ENCODE results near the gene ITGB8.

Gene ITGB8

DNA sequence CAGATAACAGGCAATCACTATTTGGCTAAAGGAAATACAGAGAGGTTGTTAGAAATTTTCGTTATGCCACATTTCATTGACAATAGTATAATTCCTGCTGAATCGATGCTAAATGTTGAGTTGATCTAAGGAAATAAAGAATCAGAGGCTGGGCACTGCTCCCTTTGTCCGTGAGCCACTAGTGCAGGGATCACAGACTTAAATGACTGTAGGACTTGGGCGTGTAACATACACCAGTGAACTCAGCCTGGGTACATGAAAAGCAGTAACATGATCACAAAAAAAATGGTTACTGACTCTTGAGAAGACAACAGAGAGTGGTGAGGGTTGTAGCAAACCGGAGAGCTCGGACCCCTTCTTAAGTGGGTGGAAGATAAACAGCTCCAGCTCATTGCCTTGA is 11.8 kb upstream of the ITGB8 start:
- Histone ChIP-seq H3K4me1 (ENCODE audit: control insufficient read depth in 2 of 2, insufficient read depth in 2 of 2, low read length in 2 of 2) (peaks cover 0 to 3% of the 10 kb centered on the region in 2 donors), H3K27ac (ENCODE audit: low read depth in 2 of 2, low read length in 2 of 2) (no peak overlapping the region), H3K9me3 (ENCODE audit: control insufficient read depth in 2 of 2, low read length in 2 of 2) (no peaks in the 10 kb centered on the region), H3K36me3 (ENCODE audit: control insufficient read depth in 2 of 2, insufficient read depth in 2 of 2, low read length in 2 of 2) (no peaks in the 10 kb centered on the region), H3K9ac (ENCODE audit: low read depth in 1 of 2, low read length in 2 of 2) (no peak overlapping the region), H3K27me3 (ENCODE audit: control insufficient read depth in 2 of 2, insufficient read depth in 2 of 2, low read length in 2 of 2) (no peaks in the 10 kb centered on the region), H3K4me3 (ENCODE audit: low read length in 2 of 2) (no peak overlapping the region)

DNA sequence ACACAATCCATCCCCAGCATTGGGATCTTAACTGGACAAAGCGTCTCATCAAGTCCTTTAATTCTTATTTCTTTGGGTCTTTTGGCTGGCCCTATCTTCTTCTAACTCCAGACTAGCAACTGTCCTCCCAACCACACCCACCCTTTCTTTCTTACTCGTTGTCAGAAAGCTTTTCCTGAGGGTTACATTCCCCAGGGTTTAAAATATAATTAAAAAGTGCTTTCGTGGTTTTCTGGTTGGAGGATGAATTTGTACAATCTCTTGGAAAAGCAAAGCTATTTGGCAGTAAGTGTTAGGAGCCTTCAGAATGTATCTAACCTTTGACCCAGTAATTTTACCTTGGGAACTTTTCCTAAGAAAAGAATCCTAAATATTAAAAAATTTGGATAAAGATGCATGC is 10.4 kb upstream of the ITGB8 start:
- no peaks in the 10 kb centered on the region for H3K9me3 ChIP-seq (ENCODE audit: control insufficient read depth in 2 of 2, low read length in 2 of 2)
- peaks cover 0 to 3% of the 10 kb centered on the region in 2 donors for H3K4me1 ChIP-seq (ENCODE audit: control insufficient read depth in 2 of 2, insufficient read depth in 2 of 2, low read length in 2 of 2)
- no peak overlapping the region for H3K4me3 ChIP-seq (ENCODE audit: low read length in 2 of 2)
- no peaks in the 10 kb centered on the region for H3K36me3 ChIP-seq (ENCODE audit: control insufficient read depth in 2 of 2, insufficient read depth in 2 of 2, low read length in 2 of 2)
- no peak overlapping the region for H3K27ac ChIP-seq (ENCODE audit: low read depth in 2 of 2, low read length in 2 of 2)
- no peaks in the 10 kb centered on the region for H3K27me3 ChIP-seq (ENCODE audit: control insufficient read depth in 2 of 2, insufficient read depth in 2 of 2, low read length in 2 of 2)
- no peak overlapping the region for H3K9ac ChIP-seq (ENCODE audit: low read depth in 1 of 2, low read length in 2 of 2)

DNA sequence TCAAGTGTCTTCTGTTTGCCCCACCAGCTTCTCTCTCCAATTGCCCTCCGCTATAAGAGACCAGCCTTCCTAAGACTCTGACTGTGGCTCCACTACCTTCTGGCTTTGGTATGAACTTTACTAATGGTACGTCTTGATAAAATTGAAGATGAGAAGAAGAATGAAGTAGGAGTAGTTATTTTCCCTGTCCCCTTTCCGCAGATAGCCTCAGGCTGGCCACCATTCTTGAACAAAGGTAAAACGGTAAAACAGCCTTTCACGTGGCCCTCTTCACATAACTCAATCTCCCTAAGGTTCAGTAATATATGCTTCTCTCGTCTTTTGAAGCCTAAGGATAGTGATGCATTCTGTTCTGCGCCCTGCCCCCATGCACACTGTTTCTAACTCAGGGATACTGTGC is 9.9 kb upstream of the ITGB8 start:
- H3K27me3 ChIP-seq (ENCODE audit: control insufficient read depth in 2 of 2, insufficient read depth in 2 of 2, low read length in 2 of 2), result no peaks in the 10 kb centered on the region
- no peak overlapping the region for H3K9ac ChIP-seq (ENCODE audit: low read depth in 1 of 2, low read length in 2 of 2)
- no peaks in the 10 kb centered on the region for H3K36me3 ChIP-seq (ENCODE audit: control insufficient read depth in 2 of 2, insufficient read depth in 2 of 2, low read length in 2 of 2)
- H3K9me3 ChIP-seq (ENCODE audit: control insufficient read depth in 2 of 2, low read length in 2 of 2), result no peaks in the 10 kb centered on the region
- H3K4me1 ChIP-seq (ENCODE audit: control insufficient read depth in 2 of 2, insufficient read depth in 2 of 2, low read length in 2 of 2), result peaks cover 0 to 3% of the 10 kb centered on the region in 2 donors
- no peak overlapping the region for H3K4me3 ChIP-seq (ENCODE audit: low read length in 2 of 2)
- no peak overlapping the region for H3K27ac ChIP-seq (ENCODE audit: low read depth in 2 of 2, low read length in 2 of 2)

DNA sequence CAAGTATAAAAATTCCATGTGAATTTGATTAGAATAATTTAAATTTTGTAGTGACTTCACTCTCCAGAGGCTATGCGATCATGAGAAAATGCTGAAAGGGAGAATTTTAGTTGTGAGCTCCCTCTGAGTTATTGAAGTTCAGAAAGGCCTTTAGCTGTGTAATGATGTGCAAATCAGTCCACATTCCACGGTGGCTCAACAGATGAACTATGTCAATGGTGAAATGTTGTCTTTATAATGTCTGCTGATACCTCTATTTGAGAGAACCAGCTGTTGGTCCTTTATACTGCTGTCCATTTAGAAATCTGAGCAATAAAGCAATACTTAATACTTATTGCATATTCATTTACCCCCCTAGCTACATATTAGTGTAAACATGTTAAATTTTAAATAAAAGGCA is 7.1 kb upstream of the ITGB8 start:
- no peak overlapping the region for H3K27ac ChIP-seq (ENCODE audit: low read depth in 2 of 2, low read length in 2 of 2)
- H3K9me3 ChIP-seq (ENCODE audit: control insufficient read depth in 2 of 2, low read length in 2 of 2), result no peaks in the 10 kb centered on the region

DNA sequence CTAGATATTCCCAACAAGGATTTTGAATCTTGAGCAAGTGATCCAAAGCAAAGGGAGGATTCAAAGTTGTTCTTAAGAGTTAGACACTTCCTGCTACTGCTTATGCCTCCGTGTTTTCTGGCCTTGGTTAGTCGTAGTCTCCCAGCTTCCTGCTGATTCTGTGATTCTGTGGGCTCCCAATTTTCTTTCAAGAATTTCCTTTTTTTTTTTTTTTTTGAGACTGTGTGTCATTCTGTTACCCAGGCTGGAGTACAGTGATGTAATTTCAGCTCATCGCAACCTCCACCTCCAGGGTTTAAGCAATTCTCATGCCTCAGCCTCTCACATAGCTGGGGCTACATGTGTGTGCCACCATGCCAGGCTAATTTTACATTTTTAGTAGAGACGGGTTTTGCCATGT is 4.4 kb upstream of the ITGB8 start:
- peaks cover 3 to 6% of the 10 kb centered on the region in 2 donors for H3K4me1 ChIP-seq (ENCODE audit: control insufficient read depth in 2 of 2, insufficient read depth in 2 of 2, low read length in 2 of 2)
- no peak overlapping the region for H3K27ac ChIP-seq (ENCODE audit: low read depth in 2 of 2, low read length in 2 of 2)
- H3K27me3 ChIP-seq (ENCODE audit: control insufficient read depth in 2 of 2, insufficient read depth in 2 of 2, low read length in 2 of 2), result no peaks in the 10 kb centered on the region
- H3K9me3 ChIP-seq (ENCODE audit: control insufficient read depth in 2 of 2, low read length in 2 of 2), result no peaks in the 10 kb centered on the region
- no peak overlapping the region for H3K4me3 ChIP-seq (ENCODE audit: low read length in 2 of 2)
- H3K9ac ChIP-seq (ENCODE audit: low read depth in 1 of 2, low read length in 2 of 2), result no peak overlapping the region
- H3K36me3 ChIP-seq (ENCODE audit: control insufficient read depth in 2 of 2, insufficient read depth in 2 of 2, low read length in 2 of 2), result no peaks in the 10 kb centered on the region

More for the DNA sequence above, 7.1 kb upstream of the ITGB8 start:
- no peaks in the 10 kb centered on the region for H3K36me3 ChIP-seq (ENCODE audit: control insufficient read depth in 2 of 2, insufficient read depth in 2 of 2, low read length in 2 of 2)
- H3K27me3 ChIP-seq (ENCODE audit: control insufficient read depth in 2 of 2, insufficient read depth in 2 of 2, low read length in 2 of 2), result no peaks in the 10 kb centered on the region
- H3K9ac ChIP-seq (ENCODE audit: low read depth in 1 of 2, low read length in 2 of 2), result no peak overlapping the region
- no peak overlapping the region for H3K4me3 ChIP-seq (ENCODE audit: low read length in 2 of 2)
- peaks cover 0 to 3% of the 10 kb centered on the region in 2 donors for H3K4me1 ChIP-seq (ENCODE audit: control insufficient read depth in 2 of 2, insufficient read depth in 2 of 2, low read length in 2 of 2)

GRCh38 chr7:20327055-20327454 is 3.6 kb upstream of the ITGB8 start:
- peaks cover 5 to 6% of the 10 kb centered on the region in 2 donors for H3K4me1 ChIP-seq (ENCODE audit: control insufficient read depth in 2 of 2, insufficient read depth in 2 of 2, low read length in 2 of 2)

GRCh38 chr7:20328027-20328426 is 2.7 kb upstream of the ITGB8 start:
- Histone ChIP-seq H3K27ac (ENCODE audit: low read depth in 2 of 2, low read length in 2 of 2) (no peak overlapping the region), H3K4me3 (ENCODE audit: low read length in 2 of 2) (no peak overlapping the region), H3K9me3 (ENCODE audit: control insufficient read depth in 2 of 2, low read length in 2 of 2) (no peaks in the 10 kb centered on the region), H3K36me3 (ENCODE audit: control insufficient read depth in 2 of 2, insufficient read depth in 2 of 2, low read length in 2 of 2) (no peaks in the 10 kb centered on the region), H3K27me3 (ENCODE audit: control insufficient read depth in 2 of 2, insufficient read depth in 2 of 2, low read length in 2 of 2) (no peaks in the 10 kb centered on the region), H3K9ac (ENCODE audit: low read depth in 1 of 2, low read length in 2 of 2) (no peak overlapping the region), H3K4me1 (ENCODE audit: control insufficient read depth in 2 of 2, insufficient read depth in 2 of 2, low read length in 2 of 2) (peaks cover 5 to 6% of the 10 kb centered on the region in 2 donors)

More at GRCh38 chr7:20327055-20327454, 3.6 kb upstream of the ITGB8 start:
- H3K27me3 ChIP-seq (ENCODE audit: control insufficient read depth in 2 of 2, insufficient read depth in 2 of 2, low read length in 2 of 2), result no peaks in the 10 kb centered on the region
- no peak overlapping the region for H3K4me3 ChIP-seq (ENCODE audit: low read length in 2 of 2)
- no peak overlapping the region for H3K9ac ChIP-seq (ENCODE audit: low read depth in 1 of 2, low read length in 2 of 2)
- no peak overlapping the region for H3K27ac ChIP-seq (ENCODE audit: low read depth in 2 of 2, low read length in 2 of 2)
- no peaks in the 10 kb centered on the region for H3K9me3 ChIP-seq (ENCODE audit: control insufficient read depth in 2 of 2, low read length in 2 of 2)
- no peaks in the 10 kb centered on the region for H3K36me3 ChIP-seq (ENCODE audit: control insufficient read depth in 2 of 2, insufficient read depth in 2 of 2, low read length in 2 of 2)

GRCh38 chr7:20328692-20329091 is 2.0 kb upstream of the ITGB8 start:
- Histone ChIP-seq H3K4me1 (ENCODE audit: control insufficient read depth in 2 of 2, insufficient read depth in 2 of 2, low read length in 2 of 2) (peaks cover 4 to 5% of the 10 kb centered on the region in 2 donors), H3K36me3 (ENCODE audit: control insufficient read depth in 2 of 2, insufficient read depth in 2 of 2, low read length in 2 of 2) (no peaks in the 10 kb centered on the region), H3K4me3 (ENCODE audit: low read length in 2 of 2) (no peak overlapping the region), H3K27ac (ENCODE audit: low read depth in 2 of 2, low read length in 2 of 2) (peak overlapping the region in 1 of 2 donors; percentile 92), H3K27me3 (ENCODE audit: control insufficient read depth in 2 of 2, insufficient read depth in 2 of 2, low read length in 2 of 2) (no peaks in the 10 kb centered on the region), H3K9ac (ENCODE audit: low read depth in 1 of 2, low read length in 2 of 2) (no peak overlapping the region), H3K9me3 (ENCODE audit: control insufficient read depth in 2 of 2, low read length in 2 of 2) (no peaks in the 10 kb centered on the region)

DNA sequence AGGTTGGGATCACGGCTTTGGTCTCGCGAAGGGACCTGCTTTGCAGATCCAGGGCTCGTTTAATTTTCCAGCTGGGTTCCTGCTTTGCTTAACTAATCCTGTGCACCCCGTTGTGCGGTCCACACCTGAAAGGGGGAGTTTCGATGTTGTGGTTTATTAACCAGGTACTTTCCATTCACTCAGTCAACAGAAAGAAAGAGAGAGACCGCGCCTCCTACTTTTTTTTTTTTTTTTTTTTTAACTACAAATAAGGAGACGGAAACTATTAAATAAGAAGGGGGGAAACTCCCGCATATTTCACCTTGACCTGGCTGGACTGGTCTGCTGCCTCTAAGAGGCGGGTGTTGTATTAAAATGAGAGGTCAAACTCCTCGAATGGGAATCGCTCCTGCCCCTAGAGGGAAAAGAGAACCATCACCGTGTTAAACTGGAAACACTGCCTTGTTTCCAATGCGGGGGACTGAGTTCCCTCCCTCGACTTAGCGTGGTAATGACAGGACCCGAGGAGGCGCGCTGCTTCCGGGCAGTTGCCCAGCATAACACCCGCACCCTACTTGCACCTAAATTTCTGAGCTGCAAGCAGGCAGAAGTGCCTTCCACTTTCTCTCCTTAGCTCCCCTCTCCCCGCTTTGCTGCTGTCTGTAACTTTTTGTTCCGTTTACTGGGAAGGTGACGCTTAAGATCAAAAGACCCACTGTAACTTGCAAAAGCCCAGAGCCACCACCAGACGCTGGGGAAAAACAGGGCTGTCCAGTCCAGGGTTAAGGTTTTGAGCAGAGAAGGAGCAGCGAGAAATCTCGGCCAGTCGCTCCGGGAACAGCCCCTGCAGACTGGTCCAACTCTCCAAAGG is 1.1 kb upstream of the ITGB8 start:
- peak overlapping the region; percentile 81 to 92 for H3K4me3 ChIP-seq (ENCODE audit: low read length in 2 of 2)
- peak overlapping the region; percentile 91 to 92 for H3K27ac ChIP-seq (ENCODE audit: low read depth in 2 of 2, low read length in 2 of 2)
- no peaks in the 10 kb centered on the region for H3K36me3 ChIP-seq (ENCODE audit: control insufficient read depth in 2 of 2, insufficient read depth in 2 of 2, low read length in 2 of 2)
- peaks cover 3 to 5% of the 10 kb centered on the region in 2 donors for H3K4me1 ChIP-seq (ENCODE audit: control insufficient read depth in 2 of 2, insufficient read depth in 2 of 2, low read length in 2 of 2)
- H3K9me3 ChIP-seq (ENCODE audit: control insufficient read depth in 2 of 2, low read length in 2 of 2), result no peaks in the 10 kb centered on the region
- no peaks in the 10 kb centered on the region for H3K27me3 ChIP-seq (ENCODE audit: control insufficient read depth in 2 of 2, insufficient read depth in 2 of 2, low read length in 2 of 2)
- H3K9ac ChIP-seq (ENCODE audit: low read depth in 1 of 2, low read length in 2 of 2), result peak overlapping the region; percentile 85

GRCh38 chr7:20330928-20331909 is 519 bp downstream of the ITGB8 start:
- Histone ChIP-seq H3K9ac (ENCODE audit: low read depth in 1 of 2, low read length in 2 of 2) (peak overlapping the region; percentile 85), H3K36me3 (ENCODE audit: control insufficient read depth in 2 of 2, insufficient read depth in 2 of 2, low read length in 2 of 2) (no peaks in the 10 kb centered on the region), H3K9me3 (ENCODE audit: control insufficient read depth in 2 of 2, low read length in 2 of 2) (no peaks in the 10 kb centered on the region), H3K27me3 (ENCODE audit: control insufficient read depth in 2 of 2, insufficient read depth in 2 of 2, low read length in 2 of 2) (no peaks in the 10 kb centered on the region), H3K27ac (ENCODE audit: low read depth in 2 of 2, low read length in 2 of 2) (peak overlapping the region; percentile 91 to 92), H3K4me1 (ENCODE audit: control insufficient read depth in 2 of 2, insufficient read depth in 2 of 2, low read length in 2 of 2) (peaks cover 3 to 5% of the 10 kb centered on the region in 2 donors), H3K4me3 (ENCODE audit: low read length in 2 of 2) (peak overlapping the region; percentile 81 to 92)
